Measurements from ENCODE around the gene GANC.

Gene GANC

DNA sequence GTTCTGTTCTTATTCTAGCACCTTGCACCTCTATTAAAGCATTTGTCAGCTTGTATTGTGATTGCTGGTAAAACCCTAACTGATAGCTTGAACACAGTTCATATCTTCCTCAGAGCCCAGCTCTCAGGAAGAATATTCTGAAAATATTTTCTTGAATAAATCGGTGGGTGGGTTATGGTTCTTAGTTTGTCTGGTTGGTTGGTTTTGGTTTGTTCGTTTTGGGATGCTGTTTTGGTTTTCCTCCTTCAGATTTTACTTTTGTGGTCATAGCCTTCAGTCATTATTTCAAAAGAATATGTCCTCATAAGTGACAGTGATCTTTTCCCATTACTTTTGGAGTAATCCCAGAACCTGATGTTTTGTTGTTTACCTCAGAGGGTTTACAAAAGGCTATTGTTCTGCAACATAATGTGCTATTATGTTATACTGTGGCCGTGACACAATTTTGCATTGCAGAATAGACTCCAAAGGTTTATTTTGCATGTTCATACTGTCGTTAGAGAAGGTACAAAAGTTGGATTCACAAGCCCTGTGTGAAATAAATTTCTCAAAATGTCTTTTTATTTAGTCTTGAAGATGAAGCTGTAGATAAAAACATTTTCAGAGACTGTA lies 2.9 kb downstream of the GANC start:
- Histone ChIP-seq H3K79me2 (ENCODE audit: control insufficient read depth, insufficient read depth, low read length, poor library complexity) (peaks cover 10% of the 10 kb centered on the region), H3K4ac (ENCODE audit: low read depth, low read length) (no peak overlapping the region), H2BK120ac (ENCODE audit: insufficient read depth, low read length, poor library complexity) (no peak overlapping the region), H3K79me1 (ENCODE audit: low read length) (peaks cover 10% of the 10 kb centered on the region), H3K4me3 (ENCODE audit: low read depth, low read length) (no peak overlapping the region), H3K4me1 (ENCODE audit: control insufficient read depth in 1 of 2, insufficient read depth in 2 of 2, low read length in 2 of 2) (peaks cover 4 to 8% of the 10 kb centered on the region in 2 experiments), H4K8ac (ENCODE audit: low read depth, low read length) (no peak overlapping the region), H2AK5ac (ENCODE audit: low read length) (no peak overlapping the region), H3K27me3 (ENCODE audit: insufficient read depth, low read length) (no peaks in the 10 kb centered on the region), H3K4me2 (ENCODE audit: low read length) (no peak overlapping the region), H2BK12ac (ENCODE audit: low read length) (no peak overlapping the region), H3K36me3 (ENCODE audit: control insufficient read depth in 1 of 2, insufficient read depth in 2 of 2, low read length in 2 of 2) (peaks cover 0 to 3% of the 10 kb centered on the region in 2 experiments), H3K9ac (ENCODE audit: low read length) (no peak overlapping the region), H4K12ac (ENCODE audit: low read depth, low read length) (no peak overlapping the region), H4K91ac (ENCODE audit: low read depth, low read length) (no peak overlapping the region), H2AFZ (ENCODE audit: insufficient read depth, low read length, poor library complexity) (no peak overlapping the region), H3K18ac (ENCODE audit: low read length) (no peak overlapping the region), H3K23ac (ENCODE audit: low read length) (no peak overlapping the region), H3K27ac (ENCODE audit: low read depth, low read length) (no peak overlapping the region), H2BK5ac (ENCODE audit: low read depth, low read length, poor library complexity) (no peak overlapping the region), H3K9me3 (ENCODE audit: insufficient read depth, low read depth, low read length) (no peaks in the 10 kb centered on the region), H3K14ac (ENCODE audit: low read length) (no peak overlapping the region)
- 100% methylated on average over 2 of the region's 4 CpGs for WGBS (ENCODE audit: extremely low coverage, insufficient coverage, insufficient read length)
- DNase-seq = no peak

DNA sequence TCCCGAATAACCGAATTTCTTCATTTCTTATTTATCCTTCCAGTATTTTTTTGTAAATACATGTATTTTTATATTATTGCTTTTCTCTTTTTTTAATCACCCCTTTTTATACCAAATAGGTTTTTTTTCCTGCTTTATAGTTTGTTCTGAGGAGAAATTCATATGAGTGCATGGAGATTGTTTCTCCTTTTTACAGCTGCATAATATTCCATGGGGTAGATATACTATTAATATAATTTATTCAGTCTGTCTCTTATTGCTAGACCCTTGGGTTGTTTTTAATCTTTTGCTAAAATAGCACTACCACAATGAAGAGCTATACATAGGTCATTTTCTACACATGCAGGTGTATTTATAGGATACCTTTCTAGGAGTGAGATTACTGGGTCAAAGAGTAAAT lies 3.8 kb downstream of the GANC start:
- Histone ChIP-seq H3K9ac (ENCODE audit: low read length) (no peak overlapping the region), H3K23ac (ENCODE audit: low read length) (no peak overlapping the region), H2BK5ac (ENCODE audit: low read depth, low read length, poor library complexity) (no peak overlapping the region), H4K91ac (ENCODE audit: low read depth, low read length) (no peak overlapping the region), H3K79me1 (ENCODE audit: low read length) (peaks cover 10% of the 10 kb centered on the region), H2BK12ac (ENCODE audit: low read length) (no peak overlapping the region), H3K79me2 (ENCODE audit: control insufficient read depth, insufficient read depth, low read length, poor library complexity) (peaks cover 10% of the 10 kb centered on the region), H2AFZ (ENCODE audit: insufficient read depth, low read length, poor library complexity) (no peak overlapping the region), H3K4me3 (ENCODE audit: low read depth, low read length) (no peak overlapping the region), H4K12ac (ENCODE audit: low read depth, low read length) (no peak overlapping the region), H3K14ac (ENCODE audit: low read length) (no peak overlapping the region), H3K9me3 (ENCODE audit: insufficient read depth, low read depth, low read length) (no peaks in the 10 kb centered on the region), H3K36me3 (ENCODE audit: control insufficient read depth in 1 of 2, insufficient read depth in 2 of 2, low read length in 2 of 2) (peaks cover 2 to 4% of the 10 kb centered on the region in 2 experiments), H3K27me3 (ENCODE audit: insufficient read depth, low read length) (no peaks in the 10 kb centered on the region), H2AK5ac (ENCODE audit: low read length) (no peak overlapping the region), H2BK120ac (ENCODE audit: insufficient read depth, low read length, poor library complexity) (no peak overlapping the region), H3K4me2 (ENCODE audit: low read length) (no peak overlapping the region), H3K4me1 (ENCODE audit: control insufficient read depth in 1 of 2, insufficient read depth in 2 of 2, low read length in 2 of 2) (peaks cover 4 to 8% of the 10 kb centered on the region in 2 experiments), H3K4ac (ENCODE audit: low read depth, low read length) (no peak overlapping the region), H4K8ac (ENCODE audit: low read depth, low read length) (no peak overlapping the region), H3K18ac (ENCODE audit: low read length) (no peak overlapping the region), H3K27ac (ENCODE audit: low read depth, low read length) (no peak overlapping the region)
- no peak for DNase-seq
- 100% methylated on average over 2 of the region's 2 CpGs for WGBS (ENCODE audit: extremely low coverage, insufficient coverage, insufficient read length)

DNA sequence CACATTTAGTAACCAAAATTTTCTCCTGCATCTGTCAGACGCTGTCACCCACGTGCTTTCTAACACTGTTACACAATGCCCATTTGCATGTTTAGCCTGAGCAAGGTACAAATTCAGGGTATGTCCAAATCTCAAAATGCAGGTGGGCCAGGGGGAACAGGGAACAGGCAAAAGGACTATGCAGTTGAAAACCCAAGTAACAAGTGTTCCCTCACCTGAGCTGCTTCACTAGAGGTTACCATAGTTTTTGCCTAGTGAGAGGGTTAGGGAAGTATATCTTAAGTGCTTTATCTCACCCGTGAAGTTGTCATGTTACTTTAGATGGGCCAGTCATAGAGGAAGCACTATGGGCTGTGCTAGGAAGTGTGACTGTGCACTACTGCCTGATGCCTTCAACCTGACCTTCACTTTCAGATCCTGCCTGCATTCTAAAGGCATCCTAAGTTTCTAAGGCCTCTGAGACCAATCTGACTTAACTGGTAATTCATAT lies 6.3 kb downstream of the GANC start:
- no peak overlapping the region for H2BK5ac ChIP-seq (ENCODE audit: low read depth, low read length, poor library complexity)
- no peak overlapping the region for H4K12ac ChIP-seq (ENCODE audit: low read depth, low read length)
- H3K9ac ChIP-seq (ENCODE audit: low read length) = no peak overlapping the region
- no peaks in the 10 kb centered on the region for H3K79me1 ChIP-seq (ENCODE audit: low read length)
- no peak overlapping the region for H4K8ac ChIP-seq (ENCODE audit: low read depth, low read length)
- H3K4ac ChIP-seq (ENCODE audit: low read depth, low read length) = no peak overlapping the region
- no peak overlapping the region for H3K18ac ChIP-seq (ENCODE audit: low read length)
- H3K14ac ChIP-seq (ENCODE audit: low read length) = no peak overlapping the region
- peaks cover 2 to 7% of the 10 kb centered on the region in 2 experiments for H3K36me3 ChIP-seq (ENCODE audit: control insufficient read depth in 1 of 2, insufficient read depth in 2 of 2, low read length in 2 of 2)
- H3K9me3 ChIP-seq (ENCODE audit: insufficient read depth, low read depth, low read length) = no peaks in the 10 kb centered on the region
- no peak overlapping the region for H4K91ac ChIP-seq (ENCODE audit: low read depth, low read length)
- H2BK120ac ChIP-seq (ENCODE audit: insufficient read depth, low read length, poor library complexity) = no peak overlapping the region
- H3K4me1 ChIP-seq (ENCODE audit: control insufficient read depth in 1 of 2, insufficient read depth in 2 of 2, low read length in 2 of 2) = peaks cover 3 to 4% of the 10 kb centered on the region in 2 experiments
- no peaks in the 10 kb centered on the region for H3K27me3 ChIP-seq (ENCODE audit: insufficient read depth, low read length)
- H3K27ac ChIP-seq (ENCODE audit: low read depth, low read length) = no peak overlapping the region
- no peak overlapping the region for H3K4me3 ChIP-seq (ENCODE audit: low read depth, low read length)
- H3K4me2 ChIP-seq (ENCODE audit: low read length) = no peak overlapping the region
- H2AK5ac ChIP-seq (ENCODE audit: low read length) = no peak overlapping the region
- DNase-seq = no peak
- H3K79me2 ChIP-seq (ENCODE audit: control insufficient read depth, insufficient read depth, low read length, poor library complexity) = peaks cover under 1% of the 10 kb centered on the region
- no peak overlapping the region for H2BK12ac ChIP-seq (ENCODE audit: low read length)
- no CpG with 5 or more reads among the region's 3 CpGs for WGBS (ENCODE audit: extremely low coverage, insufficient coverage, insufficient read length)
- H3K23ac ChIP-seq (ENCODE audit: low read length) = no peak overlapping the region
- H2AFZ ChIP-seq (ENCODE audit: insufficient read depth, low read length, poor library complexity) = no peak overlapping the region

DNA sequence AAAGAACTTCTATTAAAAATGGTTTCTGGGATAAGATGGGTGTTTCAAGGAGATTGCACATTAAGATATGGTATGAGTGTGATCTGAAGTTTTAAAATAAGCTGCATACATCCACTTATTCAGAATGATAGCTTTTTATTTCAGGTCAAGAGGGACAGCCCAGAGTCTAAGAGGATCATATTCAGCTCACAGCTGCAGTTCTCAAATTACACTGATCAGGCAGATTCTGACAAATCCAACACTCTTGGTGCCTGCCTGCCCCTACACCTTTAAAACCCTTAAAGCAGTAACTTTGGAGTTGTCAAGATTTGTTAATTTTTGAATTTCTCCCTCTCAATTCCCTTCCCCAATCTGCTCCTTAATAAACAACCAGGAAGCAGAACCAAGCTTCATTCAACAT lies 9.3 kb downstream of the GANC start:
- H2BK120ac ChIP-seq (ENCODE audit: insufficient read depth, low read length, poor library complexity) = no peak overlapping the region
- H3K23ac ChIP-seq (ENCODE audit: low read length) = no peak overlapping the region
- no peak overlapping the region for H2AK5ac ChIP-seq (ENCODE audit: low read length)
- H2BK12ac ChIP-seq (ENCODE audit: low read length) = no peak overlapping the region
- H4K91ac ChIP-seq (ENCODE audit: low read depth, low read length) = no peak overlapping the region
- no peak overlapping the region for H4K8ac ChIP-seq (ENCODE audit: low read depth, low read length)
- peaks cover 2 to 7% of the 10 kb centered on the region in 2 experiments for H3K36me3 ChIP-seq (ENCODE audit: control insufficient read depth in 1 of 2, insufficient read depth in 2 of 2, low read length in 2 of 2)
- no peak overlapping the region for H3K4me2 ChIP-seq (ENCODE audit: low read length)
- no peaks in the 10 kb centered on the region for H3K9me3 ChIP-seq (ENCODE audit: insufficient read depth, low read depth, low read length)
- no peak for DNase-seq
- H3K27me3 ChIP-seq (ENCODE audit: insufficient read depth, low read length) = no peaks in the 10 kb centered on the region
- H3K14ac ChIP-seq (ENCODE audit: low read length) = no peak overlapping the region
- H3K79me2 ChIP-seq (ENCODE audit: control insufficient read depth, insufficient read depth, low read length, poor library complexity) = no peaks in the 10 kb centered on the region
- H3K4ac ChIP-seq (ENCODE audit: low read depth, low read length) = no peak overlapping the region
- H4K12ac ChIP-seq (ENCODE audit: low read depth, low read length) = no peak overlapping the region
- H2BK5ac ChIP-seq (ENCODE audit: low read depth, low read length, poor library complexity) = no peak overlapping the region
- H3K18ac ChIP-seq (ENCODE audit: low read length) = no peak overlapping the region
- H3K79me1 ChIP-seq (ENCODE audit: low read length) = no peaks in the 10 kb centered on the region
- H3K9ac ChIP-seq (ENCODE audit: low read length) = no peak overlapping the region
- no peak overlapping the region for H2AFZ ChIP-seq (ENCODE audit: insufficient read depth, low read length, poor library complexity)
- H3K4me3 ChIP-seq (ENCODE audit: low read depth, low read length) = no peak overlapping the region
- H3K4me1 ChIP-seq (ENCODE audit: control insufficient read depth in 1 of 2, insufficient read depth in 2 of 2, low read length in 2 of 2) = no peaks in the 10 kb centered on the region
- H3K27ac ChIP-seq (ENCODE audit: low read depth, low read length) = no peak overlapping the region

All from trophoblast cell (in vitro differentiated cells and primary cell).